HEK293 (cell line): ENCODE measurements around the gene ZFP36.

Experiments used
- EGR2 ChIP-seq: fragments of 450-650 bp; formaldehyde crosslinking; IDR thresholded peaks from 2 replicates; pipeline ENCODE4 v1.5.1; 2016; ENCODE audit warnings: low read depth, missing biosample characterization, missing genetic modification characterization
- GLIS2 ChIP-seq: fragments of 450-650 bp; formaldehyde crosslinking; IDR thresholded peaks from 2 replicates; pipeline ENCODE4 v1.5.1; 2016; ENCODE audit warnings: missing biosample characterization, missing genetic modification characterization
- IKZF3 ChIP-seq: fragments of 450-650 bp; IDR thresholded peaks from 2 replicates; pipeline ENCODE4 v1.5.0; 2018; ENCODE audit warnings: missing biosample characterization, mild to moderate bottlenecking, missing genetic modification characterization, moderate library complexity
- KLF10 ChIP-seq: fragments of 450-650 bp; IDR thresholded peaks from 2 replicates; pipeline ENCODE4 v1.5.1; 2018; ENCODE audit warnings: missing biosample characterization, mild to moderate bottlenecking, missing genetic modification characterization
- KLF7 ChIP-seq: fragments of 450-650 bp; formaldehyde crosslinking; IDR thresholded peaks from 2 replicates; pipeline ENCODE4 v1.5.1; 2016; ENCODE audit warnings: missing biosample characterization, missing genetic modification characterization, borderline replicate concordance
- MEIS1 ChIP-seq: sonication (generic); formaldehyde crosslinking; IDR thresholded peaks from 2 replicates; pipeline ENCODE4 v1.8.1; 2022; ENCODE audit warnings: missing genetic modification reagents, mild to moderate bottlenecking, borderline replicate concordance
- REPIN1 ChIP-seq: fragments of 450-650 bp; formaldehyde crosslinking; IDR thresholded peaks from 2 replicates; pipeline ENCODE4 v1.5.1; 2017; ENCODE audit warnings: missing biosample characterization, missing genetic modification characterization, low read depth
- SALL2 ChIP-seq: fragments of 450-650 bp; formaldehyde crosslinking; IDR thresholded peaks from 2 replicates; pipeline ENCODE4 v1.5.0; 2017; ENCODE audit warnings: missing biosample characterization, mild to moderate bottlenecking, missing genetic modification characterization, borderline replicate concordance
- TRIM28 ChIP-seq: IDR thresholded peaks from 2 replicates; pipeline ENCODE4 v1.6.1; 2011; ENCODE audit warnings: low read length, control low read depth, borderline replicate concordance
- ZNF133 ChIP-seq: fragments of 450-650 bp; formaldehyde crosslinking; IDR thresholded peaks from 2 replicates; pipeline ENCODE4 v1.5.1; 2016; ENCODE audit warnings: missing biosample characterization, missing genetic modification characterization
- ZNF157 ChIP-seq: fragments of 450-650 bp; formaldehyde crosslinking; IDR thresholded peaks from 2 replicates; pipeline ENCODE4 v1.5.1; 2016; ENCODE audit warnings: missing biosample characterization, missing genetic modification characterization
- ZNF174 ChIP-seq: fragments of 450-650 bp; formaldehyde crosslinking; IDR thresholded peaks from 2 replicates; pipeline ENCODE4 v1.5.0; 2017; ENCODE audit warnings: missing biosample characterization, mild to moderate bottlenecking, missing genetic modification characterization
- ZNF2 ChIP-seq: fragments of 450-650 bp; formaldehyde crosslinking; IDR thresholded peaks from 2 replicates; pipeline ENCODE4 v1.5.1; 2016; ENCODE audit warnings: missing biosample characterization, missing genetic modification characterization
- ZNF223 ChIP-seq: fragments of 450-650 bp; formaldehyde crosslinking; IDR thresholded peaks from 2 replicates; pipeline ENCODE4 v1.5.1; 2016; ENCODE audit warnings: missing biosample characterization, missing genetic modification characterization
- ZNF24 ChIP-seq: fragments of 450-650 bp; formaldehyde crosslinking; IDR thresholded peaks from 2 replicates; pipeline ENCODE4 v1.5.1; 2016; ENCODE audit warnings: missing biosample characterization, missing genetic modification characterization
- ZNF366 ChIP-seq: fragments of 450-650 bp; formaldehyde crosslinking; conservative IDR thresholded peaks from 2 replicates; pipeline ENCODE4 v1.5.1; 2016; ENCODE audit warnings: missing biosample characterization, missing genetic modification characterization
- ZNF404 ChIP-seq: fragments of 450-650 bp; formaldehyde crosslinking; IDR thresholded peaks from 2 replicates; pipeline ENCODE4 v1.5.1; 2017; ENCODE audit warnings: missing biosample characterization, missing genetic modification characterization
- ZNF433 ChIP-seq: fragments of 450-650 bp; formaldehyde crosslinking; IDR thresholded peaks from 2 replicates; pipeline ENCODE4 v1.5.1; 2016; ENCODE audit warnings: missing biosample characterization, missing genetic modification characterization, low read depth
- ZNF585B ChIP-seq: fragments of 450-650 bp; formaldehyde crosslinking; IDR thresholded peaks from 2 replicates; pipeline ENCODE4 v1.5.1; 2016; ENCODE audit warnings: missing biosample characterization, missing genetic modification characterization
- ZNF610 ChIP-seq: fragments of 450-650 bp; formaldehyde crosslinking; IDR thresholded peaks from 2 replicates; pipeline ENCODE4 v1.5.1; 2016; ENCODE audit warnings: missing biosample characterization, missing genetic modification characterization, borderline replicate concordance
- ZNF624 ChIP-seq: fragments of 450-650 bp; formaldehyde crosslinking; IDR thresholded peaks from 2 replicates; pipeline ENCODE4 v1.5.1; 2017; ENCODE audit warnings: missing biosample characterization, missing genetic modification characterization
- ZNF677 ChIP-seq: fragments of 450-650 bp; IDR thresholded peaks from 2 replicates; pipeline ENCODE4 v1.5.0; 2018; ENCODE audit warnings: missing biosample characterization, mild to moderate bottlenecking, missing genetic modification characterization, moderate library complexity
- ZNF707 ChIP-seq: fragments of 450-650 bp; formaldehyde crosslinking; IDR thresholded peaks from 2 replicates; pipeline ENCODE4 v1.5.1; 2016; ENCODE audit warnings: missing biosample characterization, missing genetic modification characterization
- ZNF830 ChIP-seq: fragments of 450-650 bp; IDR thresholded peaks from 2 replicates; pipeline ENCODE4 v1.5.0; 2018; ENCODE audit warnings: missing biosample characterization, missing genetic modification characterization, low read depth, mild to moderate bottlenecking, moderate library complexity
- ZNF837 ChIP-seq: fragments of 450-650 bp; formaldehyde crosslinking; IDR thresholded peaks from 2 replicates; pipeline ENCODE4 v1.5.1; 2016; ENCODE audit warnings: missing biosample characterization, missing genetic modification characterization
- TF ChIP-seq, protein P1 (sequence below): fragments of 450-650 bp; formaldehyde crosslinking; IDR thresholded peaks from 2 replicates; pipeline ENCODE4; 2016; ENCODE audit warnings: missing biosample characterization, missing genetic modification characterization
- TF ChIP-seq, protein P2 (sequence below): fragments of 450-650 bp; formaldehyde crosslinking; IDR thresholded peaks from 2 replicates; pipeline ENCODE4 v1.5.1; 2016; ENCODE audit warnings: missing biosample characterization, missing genetic modification characterization
- TF ChIP-seq, protein P3 (sequence below): fragments of 450-650 bp; formaldehyde crosslinking; IDR thresholded peaks from 2 replicates; pipeline ENCODE4 v1.5.1; 2016; ENCODE audit warnings: missing biosample characterization, missing genetic modification characterization
- TF ChIP-seq, protein P4 (sequence below): fragments of 450-650 bp; formaldehyde crosslinking; IDR thresholded peaks from 2 replicates; pipeline ENCODE4 v1.5.1; 2016; ENCODE audit warnings: missing biosample characterization, missing genetic modification characterization
- TF ChIP-seq, protein P5 (sequence below): IDR thresholded peaks from 2 replicates; pipeline ENCODE4 v1.6.1; 2011; ENCODE audit warnings: mild to moderate bottlenecking, low read depth, low read length, borderline replicate concordance
- TF ChIP-seq, protein P6 (sequence below): fragments of 450-650 bp; formaldehyde crosslinking; IDR thresholded peaks from 2 replicates; pipeline ENCODE4 v1.5.1; 2016; ENCODE audit warnings: missing biosample characterization, missing genetic modification characterization

ZFP36 gene

DNA sequence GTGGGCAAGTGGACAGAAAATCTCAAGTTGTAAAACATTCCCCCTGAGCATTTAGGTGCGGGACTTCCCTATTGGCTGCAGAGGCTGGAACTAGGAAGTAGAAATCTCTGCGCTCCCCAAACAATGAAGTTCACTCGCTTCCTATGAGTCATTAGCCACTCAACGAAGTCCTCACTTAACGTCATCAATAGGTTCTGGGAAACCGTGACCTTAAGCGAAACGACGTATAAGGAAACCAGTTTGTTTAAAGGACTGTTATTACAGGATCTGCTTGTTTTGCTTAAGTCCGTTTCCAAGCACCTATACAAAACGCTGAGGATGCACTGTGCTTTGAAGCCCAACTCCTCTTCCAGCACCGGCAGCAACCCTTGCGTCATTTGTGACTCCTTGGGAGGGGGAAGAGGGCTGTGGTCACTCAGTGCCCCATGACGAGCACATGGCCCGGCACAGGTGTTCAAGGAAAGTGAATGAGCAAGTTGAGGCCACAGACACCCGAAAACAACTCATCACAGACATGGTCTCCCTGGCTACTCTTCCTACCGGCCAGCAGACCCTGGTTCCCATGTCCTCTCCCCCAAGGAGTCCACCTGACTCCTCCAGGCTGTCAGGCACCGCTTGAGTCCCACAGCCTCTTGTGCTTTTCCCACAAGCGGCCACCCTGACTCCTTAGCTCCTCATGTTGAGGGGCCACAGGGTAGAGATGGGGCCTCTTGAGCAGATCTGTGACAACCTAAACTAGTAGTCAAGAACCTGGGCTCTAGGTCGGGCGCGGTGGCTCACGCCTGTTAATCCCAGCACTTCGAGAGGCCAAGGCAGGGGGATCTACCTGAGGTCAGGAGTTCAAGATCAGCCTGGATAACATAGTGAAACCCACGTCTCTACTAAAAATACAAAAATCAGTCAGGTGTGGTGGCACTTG, 24.3 kb downstream of the ZFP36 start (continued):
- no peak for TF ChIP-seq ZNF174 (tag by site-specific recombination)
- TF ChIP-seq ZNF837: no peak
- no peak for TF ChIP-seq ZNF433 (tag by site-specific recombination)
- TF ChIP-seq KLF7 (tag by site-specific recombination): no peak
- TF ChIP-seq, protein P1, sequence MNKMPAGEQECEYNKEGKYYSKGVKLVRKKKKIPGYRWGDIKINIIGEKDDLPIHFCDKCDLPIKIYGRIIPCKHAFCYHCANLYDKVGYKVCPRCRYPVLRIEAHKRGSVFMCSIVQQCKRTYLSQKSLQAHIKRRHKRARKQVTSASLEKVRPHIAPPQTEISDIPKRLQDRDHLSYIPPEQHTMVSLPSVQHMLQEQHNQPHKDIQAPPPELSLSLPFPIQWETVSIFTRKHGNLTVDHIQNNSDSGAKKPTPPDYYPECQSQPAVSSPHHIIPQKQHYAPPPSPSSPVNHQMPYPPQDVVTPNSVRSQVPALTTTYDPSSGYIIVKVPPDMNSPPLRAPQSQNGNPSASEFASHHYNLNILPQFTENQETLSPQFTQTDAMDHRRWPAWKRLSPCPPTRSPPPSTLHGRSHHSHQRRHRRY (tag by site-specific recombination): no peak
- TF ChIP-seq ZNF24 (tag by site-specific recombination): peak; percentile 79; the same call in 1 of the 2 replicates
- no peak for TF ChIP-seq SALL2 (tag by site-specific recombination)
- TF ChIP-seq, protein P2, sequence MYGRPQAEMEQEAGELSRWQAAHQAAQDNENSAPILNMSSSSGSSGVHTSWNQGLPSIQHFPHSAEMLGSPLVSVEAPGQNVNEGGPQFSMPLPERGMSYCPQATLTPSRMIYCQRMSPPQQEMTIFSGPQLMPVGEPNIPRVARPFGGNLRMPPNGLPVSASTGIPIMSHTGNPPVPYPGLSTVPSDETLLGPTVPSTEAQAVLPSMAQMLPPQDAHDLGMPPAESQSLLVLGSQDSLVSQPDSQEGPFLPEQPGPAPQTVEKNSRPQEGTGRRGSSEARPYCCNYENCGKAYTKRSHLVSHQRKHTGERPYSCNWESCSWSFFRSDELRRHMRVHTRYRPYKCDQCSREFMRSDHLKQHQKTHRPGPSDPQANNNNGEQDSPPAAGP (tag by site-specific recombination): no peak
- TF ChIP-seq ZNF157: no peak
- TF ChIP-seq EGR2 (tag by site-specific recombination): no peak
- peak; percentile 76 for TF ChIP-seq ZNF366 (tag by site-specific recombination)
- TF ChIP-seq KLF10 (tag by site-specific recombination): peak; percentile 54
- TF ChIP-seq, protein P3, sequence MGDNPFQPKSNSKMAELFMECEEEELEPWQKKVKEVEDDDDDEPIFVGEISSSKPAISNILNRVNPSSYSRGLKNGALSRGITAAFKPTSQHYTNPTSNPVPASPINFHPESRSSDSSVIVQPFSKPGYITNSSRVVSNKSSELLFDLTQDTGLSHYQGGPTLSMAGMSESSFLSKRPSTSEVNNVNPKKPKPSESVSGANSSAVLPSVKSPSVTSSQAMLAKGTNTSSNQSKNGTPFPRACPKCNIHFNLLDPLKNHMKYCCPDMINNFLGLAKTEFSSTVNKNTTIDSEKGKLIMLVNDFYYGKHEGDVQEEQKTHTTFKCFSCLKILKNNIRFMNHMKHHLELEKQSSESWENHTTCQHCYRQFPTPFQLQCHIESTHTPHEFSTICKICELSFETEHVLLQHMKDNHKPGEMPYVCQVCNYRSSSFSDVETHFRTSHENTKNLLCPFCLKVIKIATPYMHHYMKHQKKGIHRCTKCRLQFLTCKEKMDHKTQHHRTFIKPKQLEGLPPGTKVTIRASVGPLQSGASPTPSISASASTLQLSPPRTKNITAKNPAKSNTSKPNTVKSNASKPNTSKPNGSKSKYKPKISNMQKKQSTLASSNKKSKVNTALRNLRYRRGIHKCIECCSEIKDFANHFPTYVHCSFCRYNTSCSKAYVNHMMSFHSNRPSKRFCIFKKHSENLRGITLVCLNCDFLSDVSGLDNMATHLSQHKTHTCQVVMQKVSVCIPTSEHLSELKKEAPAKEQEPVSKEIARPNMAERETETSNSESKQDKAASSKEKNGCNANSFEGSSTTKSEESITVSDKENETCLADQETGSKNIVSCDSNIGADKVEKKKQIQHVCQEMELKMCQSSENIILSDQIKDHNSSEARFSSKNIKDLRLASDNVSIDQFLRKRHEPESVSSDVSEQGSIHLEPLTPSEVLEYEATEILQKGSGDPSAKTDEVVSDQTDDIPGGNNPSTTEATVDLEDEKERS: no peak
- TF ChIP-seq ZNF624 (tag by site-specific recombination): no peak
- no peak for TF ChIP-seq ZNF677 (tag by site-specific recombination)
- TF ChIP-seq ZNF610 (tag by site-specific recombination): no peak
- TF ChIP-seq ZNF830: no peak
- TF ChIP-seq, protein P4, sequence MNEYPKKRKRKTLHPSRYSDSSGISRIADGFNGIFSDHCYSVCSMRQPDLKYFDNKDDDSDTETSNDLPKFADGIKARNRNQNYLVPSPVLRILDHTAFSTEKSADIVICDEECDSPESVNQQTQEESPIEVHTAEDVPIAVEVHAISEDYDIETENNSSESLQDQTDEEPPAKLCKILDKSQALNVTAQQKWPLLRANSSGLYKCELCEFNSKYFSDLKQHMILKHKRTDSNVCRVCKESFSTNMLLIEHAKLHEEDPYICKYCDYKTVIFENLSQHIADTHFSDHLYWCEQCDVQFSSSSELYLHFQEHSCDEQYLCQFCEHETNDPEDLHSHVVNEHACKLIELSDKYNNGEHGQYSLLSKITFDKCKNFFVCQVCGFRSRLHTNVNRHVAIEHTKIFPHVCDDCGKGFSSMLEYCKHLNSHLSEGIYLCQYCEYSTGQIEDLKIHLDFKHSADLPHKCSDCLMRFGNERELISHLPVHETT (tag by site-specific recombination): peak; percentile 82
- no peak for TF ChIP-seq ZNF707 (tag by site-specific recombination)
- TF ChIP-seq, protein P5, sequence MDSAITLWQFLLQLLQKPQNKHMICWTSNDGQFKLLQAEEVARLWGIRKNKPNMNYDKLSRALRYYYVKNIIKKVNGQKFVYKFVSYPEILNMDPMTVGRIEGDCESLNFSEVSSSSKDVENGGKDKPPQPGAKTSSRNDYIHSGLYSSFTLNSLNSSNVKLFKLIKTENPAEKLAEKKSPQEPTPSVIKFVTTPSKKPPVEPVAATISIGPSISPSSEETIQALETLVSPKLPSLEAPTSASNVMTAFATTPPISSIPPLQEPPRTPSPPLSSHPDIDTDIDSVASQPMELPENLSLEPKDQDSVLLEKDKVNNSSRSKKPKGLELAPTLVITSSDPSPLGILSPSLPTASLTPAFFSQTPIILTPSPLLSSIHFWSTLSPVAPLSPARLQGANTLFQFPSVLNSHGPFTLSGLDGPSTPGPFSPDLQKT: no peak
- TF ChIP-seq TRIM28: no peak
- TF ChIP-seq ZNF404 (tag by site-specific recombination): no peak
- TF ChIP-seq ZNF2 (tag by site-specific recombination): no peak; the same call in 1 of the 2 replicates
- TF ChIP-seq, protein P6, sequence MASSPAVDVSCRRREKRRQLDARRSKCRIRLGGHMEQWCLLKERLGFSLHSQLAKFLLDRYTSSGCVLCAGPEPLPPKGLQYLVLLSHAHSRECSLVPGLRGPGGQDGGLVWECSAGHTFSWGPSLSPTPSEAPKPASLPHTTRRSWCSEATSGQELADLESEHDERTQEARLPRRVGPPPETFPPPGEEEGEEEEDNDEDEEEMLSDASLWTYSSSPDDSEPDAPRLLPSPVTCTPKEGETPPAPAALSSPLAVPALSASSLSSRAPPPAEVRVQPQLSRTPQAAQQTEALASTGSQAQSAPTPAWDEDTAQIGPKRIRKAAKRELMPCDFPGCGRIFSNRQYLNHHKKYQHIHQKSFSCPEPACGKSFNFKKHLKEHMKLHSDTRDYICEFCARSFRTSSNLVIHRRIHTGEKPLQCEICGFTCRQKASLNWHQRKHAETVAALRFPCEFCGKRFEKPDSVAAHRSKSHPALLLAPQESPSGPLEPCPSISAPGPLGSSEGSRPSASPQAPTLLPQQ (tag by site-specific recombination): peak; percentile 75; the same call in 1 of the 2 replicates
- TF ChIP-seq REPIN1 (tag by site-specific recombination): no peak
- peak; percentile 63; the same call in 1 of the 2 replicates for TF ChIP-seq IKZF3
- TF ChIP-seq MEIS1 (CRISPR knock-in tag): no peak
- no peak for TF ChIP-seq ZNF585B
- TF ChIP-seq ZNF223 (tag by site-specific recombination): no peak
- TF ChIP-seq GLIS2: peak; percentile 71
- no peak for TF ChIP-seq ZNF133
